Karpas-422 (cell line): ENCODE data around the gene SDSL. TPM values are rescaled to one million over a fixed set of nuclear protein-coding genes. Genes with fewer than 3 reads are reported as not detected.

Experiments
- DNase-seq: peaks from one replicate; pipeline ENCODE4 v3.0.0-alpha.2; 2015
- H2AFZ ChIP-seq: fragments of 200-600 bp; sonication (generic); 2 replicates; pipeline ENCODE4 v1.6.1; 2014; ENCODE audit warnings: antibody characterized with exemption, low read length, mixed read lengths
- H3K27ac ChIP-seq: fragments of 200-600 bp; sonication (generic); 2 replicates; pipeline ENCODE4 v1.5.1; 2014; ENCODE audit warnings: mild to moderate bottlenecking, low read length, moderate library complexity
- H3K27me3 ChIP-seq: fragments of 200-600 bp; sonication (generic); 2 replicates; pipeline ENCODE4 v1.6.1; 2014; ENCODE audit warnings: low read length, mixed read lengths
- H3K36me3 ChIP-seq: fragments of 200-600 bp; sonication (generic); 2 replicates; pipeline ENCODE4 v1.6.1; 2014; ENCODE audit warnings: low read length, mixed read lengths; ENCODE audit not compliant: insufficient read depth
- H3K4me1 ChIP-seq: fragments of 200-600 bp; sonication (generic); 2 replicates; pipeline ENCODE4 v1.6.1; 2014; ENCODE audit warnings: mild to moderate bottlenecking, low read length, mixed read lengths
- H3K4me2 ChIP-seq: fragments of 200-600 bp; sonication (generic); 2 replicates; pipeline ENCODE4 v1.6.1; 2014; ENCODE audit warnings: low read length, low read depth, mild to moderate bottlenecking; ENCODE audit not compliant: poor library complexity, severe bottlenecking
- H3K4me3 ChIP-seq: fragments of 200-600 bp; sonication (generic); 2 replicates; pipeline ENCODE4 v1.5.1; 2014; ENCODE audit warnings: mild to moderate bottlenecking, antibody characterized with exemption, low read length, mixed read lengths
- H3K79me2 ChIP-seq: fragments of 200-600 bp; sonication (generic); 2 replicates; pipeline ENCODE4 v1.6.1; 2014; ENCODE audit warnings: mild to moderate bottlenecking, low read length, mixed read lengths
- H3K9ac ChIP-seq: fragments of 200-600 bp; sonication (generic); 2 replicates; pipeline ENCODE4 v1.6.0; 2014; ENCODE audit warnings: low read length
- H3K9me2 ChIP-seq: fragments of 200-600 bp; sonication (generic), shearing (Covaris generic); replicated peaks from 2 replicates; pipeline ENCODE4 v1.6.0; 2014; ENCODE audit warnings: mild to moderate bottlenecking, low read length, moderate library complexity; ENCODE audit not compliant: insufficient read depth
- H3K9me3 ChIP-seq: fragments of 300-700, 200-600 bp; sonication (generic); 2 replicates; pipeline ENCODE4 v1.6.1; 2014; ENCODE audit warnings: low read length, mixed read lengths
- H4K20me1 ChIP-seq: fragments of 200-600 bp; sonication (generic); 2 replicates; pipeline ENCODE4 v1.6.1; 2014; ENCODE audit warnings: mild to moderate bottlenecking, antibody characterized with exemption, low read length, low read depth; ENCODE audit not compliant: insufficient read depth
- total RNA-seq: library from RNA; depleted of rRNA; stranded (reverse); fragments of >200 nt; shearing (Covaris generic); gene quantifications from 2 replicates; pipeline ENCODE4 v1.2.3, GENCODE V29; 2014; ENCODE audit warnings: low replicate concordance

SDSL gene
- total RNA-seq, 1 experiment from 2014 or later, result not detected

DNA sequence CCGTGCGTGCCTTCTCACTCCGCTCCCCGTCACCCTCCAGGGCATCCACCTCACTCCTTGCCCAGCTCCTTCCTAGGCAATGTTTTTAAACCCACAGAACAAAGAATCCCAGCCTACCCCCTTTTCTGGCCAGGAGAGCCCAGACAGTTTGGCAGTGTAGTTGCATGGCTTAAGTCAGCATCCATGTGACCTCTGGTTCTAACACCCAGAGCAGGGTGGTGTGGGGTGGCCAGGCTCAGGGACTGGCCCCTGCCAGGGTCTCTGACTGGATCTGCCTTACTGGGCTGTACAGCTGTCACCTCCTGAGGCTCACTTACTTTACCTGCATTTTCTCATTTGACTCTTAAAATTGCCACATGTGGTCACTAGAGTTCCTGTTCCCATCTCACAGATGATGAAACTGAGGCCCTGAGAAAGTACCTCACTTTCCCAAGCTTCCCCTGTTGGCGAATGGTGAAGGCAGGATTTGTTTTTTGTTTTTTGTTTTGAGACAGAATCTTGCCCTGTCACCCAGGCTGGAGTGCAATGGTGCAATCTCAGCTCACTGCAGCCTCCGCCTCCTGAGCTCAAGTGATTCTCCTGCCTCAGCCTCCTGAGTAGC, 36.8 kb upstream of the SDSL start:
- Histone ChIP-seq H3K4me2 (no peak overlapping the region), H3K27ac (no peak overlapping the region), H3K9me2 (no peaks in the 10 kb centered on the region), H3K36me3 (peaks cover under 1% of the 10 kb centered on the region; the same call in 1 of the 2 replicates), H3K27me3 (no peaks in the 10 kb centered on the region), H4K20me1 (no peaks in the 10 kb centered on the region), H3K9ac (no peak overlapping the region), H3K4me3 (no peak overlapping the region), H3K4me1 (no peaks in the 10 kb centered on the region), H3K79me2 (no peaks in the 10 kb centered on the region), H2AFZ (no peak overlapping the region), H3K9me3 (no peaks in the 10 kb centered on the region)
- no peak for DNase-seq

DNA sequence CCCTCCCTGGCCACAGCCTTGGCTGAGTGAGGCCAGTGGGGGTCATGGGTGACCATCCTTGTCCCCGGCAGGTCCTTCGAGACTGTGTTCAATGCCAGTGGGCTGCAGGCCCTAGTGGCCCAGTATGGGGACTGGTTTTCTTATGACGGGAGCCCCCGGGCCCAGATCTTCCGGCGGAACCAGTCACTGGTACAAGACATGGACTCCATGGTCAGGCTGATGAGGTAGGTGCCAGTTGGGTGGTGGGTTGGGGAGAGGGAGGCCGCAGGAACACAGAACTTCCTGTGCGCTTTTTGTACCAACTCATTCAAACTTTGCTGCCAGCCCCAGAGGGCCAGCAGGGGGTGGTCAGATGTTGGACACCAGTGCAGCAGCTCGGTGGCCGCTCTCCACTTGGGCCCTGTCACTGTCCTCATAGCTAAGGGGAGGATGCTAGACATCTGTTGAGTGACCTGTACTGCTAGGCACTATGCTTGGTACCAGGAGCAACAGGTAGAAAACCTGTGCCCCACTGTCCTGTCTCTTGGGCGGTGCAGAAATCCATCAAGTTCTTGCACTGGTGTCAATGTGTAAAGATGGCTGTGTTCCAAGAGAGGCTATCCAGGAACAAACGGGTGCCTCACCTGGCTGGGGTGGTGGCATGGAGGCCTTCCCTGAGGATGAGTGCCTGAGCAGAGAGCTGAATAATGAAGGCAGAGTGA, 35.2 kb upstream of the SDSL start:
- H2AFZ ChIP-seq, result no peak overlapping the region
- H3K27ac ChIP-seq, result no peak overlapping the region
- DNase-seq, result no peak
- H3K36me3 ChIP-seq, result peaks cover 2% of the 10 kb centered on the region; the same call in 1 of the 2 replicates
- H3K4me2 ChIP-seq, result no peak overlapping the region
- no peaks in the 10 kb centered on the region for H3K9me3 ChIP-seq
- H3K9ac ChIP-seq, result no peak overlapping the region
- H3K27me3 ChIP-seq, result no peaks in the 10 kb centered on the region
- H3K4me3 ChIP-seq, result no peak overlapping the region
- H4K20me1 ChIP-seq, result no peaks in the 10 kb centered on the region
- no peaks in the 10 kb centered on the region for H3K4me1 ChIP-seq
- H3K9me2 ChIP-seq, result no peaks in the 10 kb centered on the region
- no peaks in the 10 kb centered on the region for H3K79me2 ChIP-seq

GRCh38 chr12:113387631-113388030, 34.5 kb upstream of the SDSL start:
- Histone ChIP-seq H3K9ac (no peak overlapping the region), H3K4me3 (no peak overlapping the region), H3K9me3 (no peaks in the 10 kb centered on the region), H3K79me2 (no peaks in the 10 kb centered on the region), H2AFZ (no peak overlapping the region), H3K27me3 (no peaks in the 10 kb centered on the region), H3K9me2 (no peaks in the 10 kb centered on the region), H3K4me2 (no peak overlapping the region), H3K36me3 (peaks cover 2% of the 10 kb centered on the region; the same call in 1 of the 2 replicates), H3K4me1 (no peaks in the 10 kb centered on the region), H4K20me1 (no peaks in the 10 kb centered on the region), H3K27ac (no peak overlapping the region)
- DNase-seq, result no peak

GRCh38 chr12:113388351-113388750, 33.8 kb upstream of the SDSL start:
- Histone ChIP-seq H3K27ac (no peak overlapping the region), H3K9ac (no peak overlapping the region), H3K9me3 (no peaks in the 10 kb centered on the region), H3K4me2 (no peak overlapping the region), H3K4me3 (no peak overlapping the region), H3K27me3 (no peaks in the 10 kb centered on the region), H3K4me1 (peaks cover 1% of the 10 kb centered on the region; the same call in 1 of the 2 replicates), H3K36me3 (peaks cover 2% of the 10 kb centered on the region; the same call in 1 of the 2 replicates), H3K9me2 (no peaks in the 10 kb centered on the region), H4K20me1 (0 out of 2 replicates have a peak, but pooled peaks cover 4% of the 10 kb centered on the region), H3K79me2 (no peaks in the 10 kb centered on the region), H2AFZ (no peak overlapping the region)
- no peak for DNase-seq

DNA sequence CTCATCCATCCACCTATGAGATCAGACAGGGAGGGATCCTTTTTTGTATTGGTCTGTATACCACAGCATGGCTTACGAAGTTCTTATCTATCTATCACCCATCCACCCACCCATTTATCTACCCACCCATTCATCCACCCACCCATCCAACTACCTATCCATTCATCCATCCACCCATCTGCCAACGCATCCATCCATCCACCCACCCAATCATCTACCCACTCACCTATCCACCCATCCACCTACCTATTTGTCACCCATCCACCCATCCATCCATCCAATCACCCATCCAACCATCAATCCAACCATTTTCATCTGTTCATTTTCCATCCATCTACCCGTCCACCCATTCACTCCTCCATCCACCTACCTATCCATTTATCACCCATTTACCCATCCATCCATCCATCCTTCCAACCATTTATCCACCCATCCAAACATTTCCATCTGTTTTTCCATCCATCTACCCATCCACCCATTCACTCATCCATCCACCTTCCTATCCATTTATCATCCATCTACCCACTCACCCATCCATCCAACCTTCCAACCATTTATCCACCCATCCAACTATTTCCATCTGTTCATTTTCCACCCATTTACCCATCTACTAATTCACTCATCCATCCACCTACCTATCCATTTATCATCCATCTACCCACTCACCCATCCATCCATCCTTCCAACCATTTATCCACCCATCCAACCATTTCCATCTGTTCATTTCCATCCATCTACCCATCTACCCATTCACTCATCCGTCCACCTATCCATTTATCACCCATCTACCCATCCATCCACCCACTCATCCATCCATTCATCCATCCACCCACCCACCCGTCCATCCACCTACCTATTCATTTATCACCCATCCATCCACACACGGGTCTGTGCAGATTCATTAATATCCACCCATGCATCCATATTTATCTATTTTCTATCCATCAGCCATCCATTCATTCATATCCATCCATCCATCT, 31.8 kb upstream of the SDSL start:
- Histone ChIP-seq H3K36me3 (peaks cover 2% of the 10 kb centered on the region; the same call in 1 of the 2 replicates), H3K79me2 (no peaks in the 10 kb centered on the region), H4K20me1 (0 out of 2 replicates have a peak, but pooled peaks cover 4% of the 10 kb centered on the region), H2AFZ (no peak overlapping the region), H3K27me3 (no peaks in the 10 kb centered on the region), H3K4me1 (peaks cover 4% of the 10 kb centered on the region; the same call in 1 of the 2 replicates), H3K4me2 (no peak overlapping the region), H3K9me2 (no peaks in the 10 kb centered on the region), H3K9me3 (no peaks in the 10 kb centered on the region), H3K4me3 (no peak overlapping the region), H3K9ac (no peak overlapping the region), H3K27ac (no peak overlapping the region)
- no peak for DNase-seq

DNA sequence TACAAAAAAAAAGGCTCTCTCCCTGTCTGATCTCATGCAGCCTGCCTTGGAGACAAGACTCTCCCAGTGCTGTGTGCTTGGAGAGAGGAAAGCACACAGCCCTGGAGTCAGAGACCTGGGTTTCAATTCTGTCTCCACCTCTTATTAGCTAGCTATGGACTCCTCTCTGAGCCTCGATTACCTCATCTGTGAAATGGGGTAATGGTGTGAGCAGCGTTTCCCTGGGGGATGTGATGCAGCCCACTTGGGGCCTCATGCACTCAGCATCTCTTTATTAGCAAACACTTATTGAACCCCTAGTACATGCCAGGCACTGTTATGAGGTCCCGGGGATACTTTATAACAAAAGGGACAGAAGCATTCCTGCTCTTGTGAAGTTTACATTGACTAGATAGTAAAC, 31.0 kb upstream of the SDSL start:
- no peaks in the 10 kb centered on the region for H3K27me3 ChIP-seq
- H3K36me3 ChIP-seq, result peaks cover 2% of the 10 kb centered on the region; the same call in 1 of the 2 replicates
- H3K4me2 ChIP-seq, result no peak overlapping the region
- no peak for DNase-seq
- no peak overlapping the region for H2AFZ ChIP-seq
- H3K9ac ChIP-seq, result no peak overlapping the region
- H4K20me1 ChIP-seq, result 0 out of 2 replicates have a peak, but pooled peaks cover 4% of the 10 kb centered on the region
- H3K9me2 ChIP-seq, result no peaks in the 10 kb centered on the region
- H3K4me1 ChIP-seq, result peaks cover 4% of the 10 kb centered on the region; the same call in 1 of the 2 replicates
- no peak overlapping the region for H3K27ac ChIP-seq
- no peaks in the 10 kb centered on the region for H3K9me3 ChIP-seq
- no peak overlapping the region for H3K4me3 ChIP-seq
- no peaks in the 10 kb centered on the region for H3K79me2 ChIP-seq

GRCh38 chr12:113391650-113392337, 30.4 kb upstream of the SDSL start:
- Histone ChIP-seq H3K4me2 (no peak overlapping the region), H3K27ac (no peak overlapping the region), H3K9me2 (no peaks in the 10 kb centered on the region), H3K4me1 (peaks cover 4% of the 10 kb centered on the region; the same call in 1 of the 2 replicates), H3K9me3 (no peaks in the 10 kb centered on the region), H3K27me3 (no peaks in the 10 kb centered on the region), H4K20me1 (0 out of 2 replicates have a peak, but pooled peaks cover 4% of the 10 kb centered on the region), H3K79me2 (no peaks in the 10 kb centered on the region), H3K36me3 (peaks cover 2% of the 10 kb centered on the region; the same call in 1 of the 2 replicates), H3K9ac (no peak overlapping the region), H3K4me3 (no peak overlapping the region), H2AFZ (no peak overlapping the region)
- no peak for DNase-seq
